HG03139 (cell line): Measurements from ENCODE around the gene CTCFL.
"Not testable (repeated sequence)": the region's sequence is repeated elsewhere in the genome, so short reads cannot be mapped to it uniquely, and the experiment has no call there.

ENCODE experiments used
- ATAC-seq: cut with Tn5 transposase; IDR thresholded peaks from one replicate; pipeline ENCODE4 v1.9.1; 2021; ENCODE audit not compliant: unreplicated experiment

Gene CTCFL

GRCh38 chr20:57509665-57510237 is 15.2 kb downstream of the CTCFL start:
- ATAC-seq, result no peak

- ATAC-seq, result no peak
These were observed 16.1 kb downstream of the CTCFL start for GRCh38 chr20:57508831-57509230.

GRCh38 chr20:57508381-57508780 is 16.6 kb downstream of the CTCFL start:
- ATAC-seq, result no peak

GRCh38 chr20:57507477-57507876 is 17.5 kb downstream of the CTCFL start:
- ATAC-seq, result no peak

GRCh38 chr20:57505979-57506378 is 19.0 kb downstream of the CTCFL start:
- no peak for ATAC-seq

- ATAC-seq, result no peak
These were observed 20.5 kb downstream of the CTCFL start for GRCh38 chr20:57504411-57504810.

- no peak for ATAC-seq
These were observed 21.8 kb downstream of the CTCFL start for GRCh38 chr20:57503035-57503658.

- ATAC-seq, result no peak
These were observed 22.6 kb downstream of the CTCFL start for GRCh38 chr20:57502336-57502700.

- ATAC-seq, result no peak
These were observed 23.2 kb downstream of the CTCFL start for GRCh38 chr20:57501461-57502335.

GRCh38 chr20:57500962-57501361 is 24.0 kb downstream of the CTCFL start:
- no peak for ATAC-seq

- ATAC-seq, result no peak
These were observed 24.7 kb downstream of the CTCFL start for GRCh38 chr20:57500235-57500634.

GRCh38 chr20:57499676-57500075 is 25.3 kb downstream of the CTCFL start:
- no peak for ATAC-seq

- no peak for ATAC-seq
These were observed 26.2 kb downstream of the CTCFL start for GRCh38 chr20:57498425-57499400.

GRCh38 chr20:57496592-57496991 is 28.3 kb downstream of the CTCFL start:
- ATAC-seq, result no peak

GRCh38 chr20:57495978-57496377 is 29.0 kb downstream of the CTCFL start:
- no peak for ATAC-seq

- no peak for ATAC-seq
These were observed 31.8 kb downstream of the CTCFL start for GRCh38 chr20:57493091-57493615.

- no peak for ATAC-seq
These were observed 33.6 kb downstream of the CTCFL start for GRCh38 chr20:57491373-57491772.

GRCh38 chr20:57488277-57488676 is 36.7 kb downstream of the CTCFL start:
- ATAC-seq, result not testable (repeated sequence)

GRCh38 chr20:57485770-57486169 is 39.2 kb downstream of the CTCFL start:
- no peak for ATAC-seq

GRCh38 chr20:57484772-57485171 is 40.2 kb downstream of the CTCFL start:
- no peak for ATAC-seq
